ENCODE results near the gene ECE1. TPM values are rescaled to one million over a fixed set of nuclear protein-coding genes. Genes with fewer than 3 reads are reported as not detected.
"Not testable (repeated sequence)": the region's sequence is repeated elsewhere in the genome, so short reads cannot be mapped to it uniquely, and the experiment has no call there.

Gene ECE1
- total RNA-seq, 1 donor from 2014 or later = 37.2 TPM

DNA sequence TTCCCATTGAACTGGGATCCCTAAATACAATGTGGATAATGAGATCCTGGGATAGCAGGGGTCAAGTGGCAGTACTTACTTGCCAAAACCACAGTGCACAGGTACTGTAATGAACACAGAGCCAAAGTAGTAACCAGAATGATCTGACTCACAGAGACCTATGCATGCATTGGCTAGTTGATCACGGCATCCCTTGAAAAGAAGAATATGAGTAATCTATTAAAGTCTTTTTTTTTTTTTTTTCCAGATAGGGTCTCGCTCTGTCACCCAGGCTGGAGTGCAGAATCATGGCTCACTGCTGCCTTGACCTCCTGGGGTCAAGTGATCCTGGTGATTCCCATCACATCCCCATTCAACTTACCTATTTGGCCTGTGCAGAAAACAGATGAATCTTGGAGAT lies 84.1 kb downstream of the ECE1 start:
- no peaks in the 10 kb centered on the region for H3K36me3 Mint-ChIP-seq
- H3K27me3 Mint-ChIP-seq = no peaks in the 10 kb centered on the region
- H3K9me3 Mint-ChIP-seq = no peaks in the 10 kb centered on the region
- no peak overlapping the region for H3K27ac Mint-ChIP-seq
- no peak for DNase-seq (ENCODE audit: extremely low spot score, unreplicated experiment)
- no peaks in the 10 kb centered on the region for H3K4me1 Mint-ChIP-seq (ENCODE audit: unreplicated experiment)
- TF ChIP-seq, protein P1, sequence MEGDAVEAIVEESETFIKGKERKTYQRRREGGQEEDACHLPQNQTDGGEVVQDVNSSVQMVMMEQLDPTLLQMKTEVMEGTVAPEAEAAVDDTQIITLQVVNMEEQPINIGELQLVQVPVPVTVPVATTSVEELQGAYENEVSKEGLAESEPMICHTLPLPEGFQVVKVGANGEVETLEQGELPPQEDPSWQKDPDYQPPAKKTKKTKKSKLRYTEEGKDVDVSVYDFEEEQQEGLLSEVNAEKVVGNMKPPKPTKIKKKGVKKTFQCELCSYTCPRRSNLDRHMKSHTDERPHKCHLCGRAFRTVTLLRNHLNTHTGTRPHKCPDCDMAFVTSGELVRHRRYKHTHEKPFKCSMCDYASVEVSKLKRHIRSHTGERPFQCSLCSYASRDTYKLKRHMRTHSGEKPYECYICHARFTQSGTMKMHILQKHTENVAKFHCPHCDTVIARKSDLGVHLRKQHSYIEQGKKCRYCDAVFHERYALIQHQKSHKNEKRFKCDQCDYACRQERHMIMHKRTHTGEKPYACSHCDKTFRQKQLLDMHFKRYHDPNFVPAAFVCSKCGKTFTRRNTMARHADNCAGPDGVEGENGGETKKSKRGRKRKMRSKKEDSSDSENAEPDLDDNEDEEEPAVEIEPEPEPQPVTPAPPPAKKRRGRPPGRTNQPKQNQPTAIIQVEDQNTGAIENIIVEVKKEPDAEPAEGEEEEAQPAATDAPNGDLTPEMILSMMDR (conservative IDR thresholded peaks at IDR 0.05) = no peak
- H3K4me3 Mint-ChIP-seq = no peak overlapping the region

GRCh38 chr1:21205416-21205815 lies 84.8 kb downstream of the ECE1 start:
- DNase-seq (ENCODE audit: extremely low spot score, unreplicated experiment) = no peak
- H3K27ac Mint-ChIP-seq = no peak overlapping the region
- TF ChIP-seq, protein P1 (conservative IDR thresholded peaks at IDR 0.05) = no peak
- H3K9me3 Mint-ChIP-seq = no peaks in the 10 kb centered on the region
- H3K36me3 Mint-ChIP-seq = no peaks in the 10 kb centered on the region
- no peaks in the 10 kb centered on the region for H3K27me3 Mint-ChIP-seq
- no peak overlapping the region for H3K4me3 Mint-ChIP-seq
- H3K4me1 Mint-ChIP-seq (ENCODE audit: unreplicated experiment) = no peaks in the 10 kb centered on the region

DNA sequence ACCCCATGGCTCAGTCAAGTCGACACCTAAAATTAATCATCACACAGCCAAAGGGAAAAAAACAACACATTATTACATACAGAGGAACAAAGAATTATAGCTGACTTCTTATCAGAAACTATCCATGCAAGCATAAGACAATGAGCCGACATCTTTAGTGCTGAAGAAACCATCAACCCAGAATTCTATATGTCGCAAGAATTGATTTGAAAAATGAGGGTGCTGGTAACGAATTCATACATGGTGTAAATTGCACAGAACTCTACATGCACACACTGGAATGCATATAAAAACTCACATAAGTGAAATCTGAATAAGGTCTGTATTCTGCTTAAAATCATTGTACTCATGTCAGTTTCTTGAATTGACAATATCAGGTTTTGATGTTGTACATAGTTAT lies 88.6 kb downstream of the ECE1 start:
- Mint-ChIP-seq H3K9me3 (no peaks in the 10 kb centered on the region), H3K36me3 (no peaks in the 10 kb centered on the region), H3K4me3 (no peak overlapping the region), H3K27ac (no peak overlapping the region), H3K27me3 (peaks cover 4% of the 10 kb centered on the region), H3K4me1 (ENCODE audit: unreplicated experiment) (no peaks in the 10 kb centered on the region)
- no peak for DNase-seq (ENCODE audit: extremely low spot score, unreplicated experiment)
- TF ChIP-seq, protein P1 (conservative IDR thresholded peaks at IDR 0.05) = no peak

DNA sequence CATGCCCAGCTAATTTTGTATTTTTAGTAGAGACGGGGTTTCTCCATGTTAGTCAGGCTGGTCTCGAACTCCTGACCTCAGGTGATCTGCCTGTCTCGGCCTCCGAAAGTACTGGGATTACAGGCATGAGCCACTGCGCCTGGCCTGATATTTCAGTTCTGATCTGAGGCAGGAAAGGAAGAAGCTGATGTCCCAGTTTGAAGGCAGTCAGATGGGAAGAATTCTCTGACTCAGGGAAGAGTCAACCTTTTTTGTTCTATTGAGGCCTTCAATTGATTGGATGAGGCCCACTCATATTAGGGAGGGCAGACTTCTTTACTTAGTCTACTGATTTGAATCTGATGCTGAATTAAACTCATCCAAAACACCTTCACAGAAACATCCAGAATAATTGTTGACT lies 89.0 kb downstream of the ECE1 start:
- not testable (repeated sequence) for H3K27ac Mint-ChIP-seq; H3K27me3 Mint-ChIP-seq; H3K9me3 Mint-ChIP-seq; H3K4me3 Mint-ChIP-seq; H3K4me1 Mint-ChIP-seq (ENCODE audit: unreplicated experiment); H3K36me3 Mint-ChIP-seq; DNase-seq (ENCODE audit: extremely low spot score, unreplicated experiment)

DNA sequence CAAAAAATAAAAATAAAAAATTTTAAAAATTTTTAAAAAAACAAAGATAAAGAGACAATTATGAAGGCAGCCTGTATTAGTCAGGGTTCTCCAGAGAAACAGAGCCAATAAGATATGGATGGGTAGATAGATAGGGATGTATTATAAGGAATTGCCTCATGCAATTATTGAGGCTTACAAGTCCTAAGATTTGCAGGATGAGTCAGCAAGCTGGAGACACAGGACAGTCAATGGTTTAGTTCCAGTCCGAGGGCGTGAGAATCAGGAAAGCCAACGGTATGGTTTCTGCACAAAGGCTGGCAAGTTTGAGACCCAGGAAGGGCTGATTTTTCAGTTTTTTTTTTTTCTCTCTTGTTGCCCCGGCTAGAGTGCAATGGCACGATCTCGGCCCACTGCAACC lies 89.5 kb downstream of the ECE1 start:
- H3K4me3 Mint-ChIP-seq = no peak overlapping the region
- no peak overlapping the region for H3K27ac Mint-ChIP-seq
- H3K4me1 Mint-ChIP-seq (ENCODE audit: unreplicated experiment) = no peaks in the 10 kb centered on the region
- DNase-seq (ENCODE audit: extremely low spot score, unreplicated experiment) = no peak
- no peaks in the 10 kb centered on the region for H3K36me3 Mint-ChIP-seq
- no peaks in the 10 kb centered on the region for H3K9me3 Mint-ChIP-seq
- H3K27me3 Mint-ChIP-seq = peaks cover 4% of the 10 kb centered on the region
- TF ChIP-seq, protein P1 (conservative IDR thresholded peaks at IDR 0.05) = no peak

- no peak for DNase-seq (ENCODE audit: extremely low spot score, unreplicated experiment)
- Mint-ChIP-seq H3K9me3 (no peaks in the 10 kb centered on the region), H3K4me3 (no peak overlapping the region), H3K27ac (no peak overlapping the region), H3K27me3 (peaks cover 8% of the 10 kb centered on the region), H3K4me1 (ENCODE audit: unreplicated experiment) (peaks cover 5% of the 10 kb centered on the region), H3K36me3 (no peaks in the 10 kb centered on the region)
- TF ChIP-seq, protein P1 (conservative IDR thresholded peaks at IDR 0.05) = no peak
Measured at GRCh38 chr1:21198929-21199328, 91.3 kb downstream of the ECE1 start.

Measured in type B pancreatic cell (in vitro differentiated cells).